Activated CD8-positive, alpha-beta T cell treated with anti-CD3 and anti-CD28 coated beads, Interleukin-2, amount 10 ng/mL, durations not matched to agents 7 days and 5 days (primary cell): ENCODE results near the gene MMP24. TPM values are rescaled to one million over a fixed set of nuclear protein-coding genes. Genes with fewer than 3 reads are reported as not detected.

Experiments used
- ATAC-seq: fragments of 150-1000 bp; cut with Tn5 transposase; one replicate; pipeline ENCODE4 v1.10.0; 2021; ENCODE audit warnings: moderate library complexity
- CTCF ChIA-PET: fragments of 350-600 bp; sonication (Branson Sonifier 250); formaldehyde crosslinking; loops from one replicate; lab custom pipeline; 2021; ENCODE audit warnings: antibody characterized with exemption; lab: Charles Lee
- POLR2A ChIA-PET: fragments of 350-600 bp; sonication (Branson Sonifier 250); formaldehyde crosslinking; loops from one replicate; lab custom pipeline; 2021; ENCODE audit warnings: antibody characterized with exemption; lab: Charles Lee
- DNase-seq: peaks from one replicate; pipeline ENCODE4 v3.0.0-alpha.2; 2020
- H3K27ac Mint-ChIP-seq: one replicate; pipeline ENCODE4 v1.8.0; 2021; ENCODE audit warnings: mild to moderate bottlenecking, mixed read lengths
- H3K27me3 Mint-ChIP-seq: one replicate; pipeline ENCODE4 v1.8.0; 2021; ENCODE audit warnings: low read depth, mixed read lengths
- H3K36me3 Mint-ChIP-seq: one replicate; pipeline ENCODE4 v1.8.0; 2021; ENCODE audit warnings: low read depth, mixed read lengths
- H3K4me1 Mint-ChIP-seq: one replicate; pipeline ENCODE4 v1.8.0; 2021; ENCODE audit warnings: low read depth, mixed read lengths
- H3K4me3 Mint-ChIP-seq: one replicate; pipeline ENCODE4 v1.8.0; 2021; ENCODE audit warnings: mild to moderate bottlenecking, mixed read lengths
- H3K9me3 Mint-ChIP-seq: one replicate; pipeline ENCODE4 v1.8.0; 2022; ENCODE audit warnings: mixed read lengths; ENCODE audit not compliant: insufficient read depth
- total RNA-seq, 2 experiments: library from RNA; stranded (reverse); gene quantifications; one replicate each; pipeline ENCODE4 v1.2.3, GENCODE V29; 2021

The MMP24 gene
- total RNA-seq, 2 experiments from 2014 or later: not detected

- H3K36me3 Mint-ChIP-seq: peaks cover 31% of the 10 kb centered on the region
- CTCF ChIA-PET: interaction anchor here (0.7 to 2.1 kb wide), 10 partner anchors 14 to 459 kb away, joined by 3 to 11 read pairs (median 3); no protein-coding TSS in a partner anchor
- no peak for ATAC-seq
- H3K4me3 Mint-ChIP-seq: peak overlapping the region; percentile 85
- H3K27me3 Mint-ChIP-seq: no peaks in the 10 kb centered on the region
- H3K4me1 Mint-ChIP-seq: peaks cover 35% of the 10 kb centered on the region
- no peaks in the 10 kb centered on the region for H3K9me3 Mint-ChIP-seq
- POLR2A ChIA-PET: interaction anchor here (0.6 to 1.7 kb wide), 12 partner anchors 9 to 1034 kb away, joined by 3 to 8 read pairs (median 4); partner anchors contain the start of genes CEP250, SCAND1 and UQCC1
- peak overlapping the region; percentile 89 for H3K27ac Mint-ChIP-seq
- DNase-seq: no peak
Observed at GRCh38 chr20:35283441-35284266, 57.2 kb downstream of the MMP24 start.

GRCh38 chr20:35284267-35284991, 57.9 kb downstream of the MMP24 start, which contains the start of gene EIF6:
Gene EIF6, minus strand, starts transcription at chr20:35284772. Its CDS starts 285 bp downstream, at chr20:35284487.
- no peaks in the 10 kb centered on the region for H3K27me3 Mint-ChIP-seq
- DNase-seq: peak; percentile 84
- H3K4me1 Mint-ChIP-seq: peaks cover 34% of the 10 kb centered on the region
- ChIA-PET CTCF (interaction anchor here (0.7 to 2.1 kb wide), 9 partner anchors 15 to 458 kb away, joined by 3 to 11 read pairs (median 3); no protein-coding TSS in a partner anchor), POLR2A (interaction anchor here (0.6 to 1.7 kb wide), 13 partner anchors 8 to 1035 kb away, joined by 3 to 8 read pairs (median 4); partner anchors contain the start of genes CEP250, SCAND1 and UQCC1)
- peaks cover 23% of the 10 kb centered on the region for H3K36me3 Mint-ChIP-seq
- peak within 1 kb of the TSS; percentile 89 for H3K27ac Mint-ChIP-seq
- H3K9me3 Mint-ChIP-seq: no peaks in the 10 kb centered on the region
- H3K4me3 Mint-ChIP-seq: peak within 1 kb of the TSS; percentile 85
- ATAC-seq: peak; percentile 87

GRCh38 chr20:35284992-35285805, 58.7 kb downstream of the MMP24 start:
- H3K9me3 Mint-ChIP-seq: no peaks in the 10 kb centered on the region
- ChIA-PET CTCF (interaction anchor here (1.1 to 2.1 kb wide), 5 partner anchors 18 to 152 kb away, joined by 3 to 11 read pairs (median 4); no protein-coding TSS in a partner anchor), POLR2A (interaction anchor here (1.1 to 2.5 kb wide), 5 partner anchors 7 to 170 kb away, joined by 5 to 8 read pairs (median 7); partner anchors contain the start of genes CEP250 and MMP24OS)
- H3K36me3 Mint-ChIP-seq: peaks cover 15% of the 10 kb centered on the region
- peak overlapping the region; percentile 85 for H3K4me3 Mint-ChIP-seq
- no peak for DNase-seq
- peaks cover 31% of the 10 kb centered on the region for H3K4me1 Mint-ChIP-seq
- H3K27me3 Mint-ChIP-seq: no peaks in the 10 kb centered on the region
- H3K27ac Mint-ChIP-seq: peak overlapping the region; percentile 89
- ATAC-seq: peak; percentile 1

- peaks cover 30% of the 10 kb centered on the region for H3K4me1 Mint-ChIP-seq
- POLR2A ChIA-PET: interaction anchor here (2.5 kb wide), 1 partner anchor 7 kb away, joined by 7 read pairs; the partner anchor contains the start of gene MMP24OS
- ATAC-seq: no peak
- peak overlapping the region; percentile 85 for H3K4me3 Mint-ChIP-seq
- peaks cover 12% of the 10 kb centered on the region for H3K36me3 Mint-ChIP-seq
- H3K27me3 Mint-ChIP-seq: no peaks in the 10 kb centered on the region
- H3K9me3 Mint-ChIP-seq: no peaks in the 10 kb centered on the region
- CTCF ChIA-PET: interaction anchor here (2.1 kb wide), 1 partner anchor 18 kb away, joined by 6 read pairs; no protein-coding TSS in a partner anchor
- peak overlapping the region; percentile 89 for H3K27ac Mint-ChIP-seq
- no peak for DNase-seq
Observed at GRCh38 chr20:35285806-35286076, 59.3 kb downstream of the MMP24 start.

- no peaks in the 10 kb centered on the region for H3K27me3 Mint-ChIP-seq
- no peaks in the 10 kb centered on the region for H3K9me3 Mint-ChIP-seq
Observed at GRCh38 chr20:35286077-35286898, 59.8 kb downstream of the MMP24 start.

GRCh38 chr20:35286899-35287508, 60.5 kb downstream of the MMP24 start:
- ATAC-seq (no peak), DNase-seq (no peak)
- no peaks in the 10 kb centered on the region for H3K9me3 Mint-ChIP-seq
- no peaks in the 10 kb centered on the region for H3K27me3 Mint-ChIP-seq
- peaks cover 26% of the 10 kb centered on the region for H3K4me1 Mint-ChIP-seq
- peaks cover 8% of the 10 kb centered on the region for H3K36me3 Mint-ChIP-seq
- no peak overlapping the region for H3K27ac Mint-ChIP-seq
- ChIA-PET CTCF (interaction anchor here (0.5 to 2.1 kb wide), 2 partner anchors 17 to 1318 kb away, joined by 3 to 6 read pairs; no protein-coding TSS in a partner anchor), POLR2A (interaction anchor here (0.6 to 2.5 kb wide), 4 partner anchors 9 to 168 kb away, joined by 3 to 7 read pairs (median 3); partner anchors contain the start of gene MMP24OS)
- no peak overlapping the region for H3K4me3 Mint-ChIP-seq

More at GRCh38 chr20:35286077-35286898, 59.8 kb downstream of the MMP24 start:
- no peak for DNase-seq
- H3K27ac Mint-ChIP-seq: peak overlapping the region; percentile 89
- peaks cover 30% of the 10 kb centered on the region for H3K4me1 Mint-ChIP-seq
- POLR2A ChIA-PET: interaction anchor here (2.5 kb wide), 1 partner anchor 8 kb away, joined by 7 read pairs; the partner anchor contains the start of gene MMP24OS
- CTCF ChIA-PET: interaction anchor here (2.1 kb wide), 1 partner anchor 18 kb away, joined by 6 read pairs; no protein-coding TSS in a partner anchor
- peak overlapping the region; percentile 85 for H3K4me3 Mint-ChIP-seq
- ATAC-seq: no peak
- H3K36me3 Mint-ChIP-seq: peaks cover 12% of the 10 kb centered on the region

GRCh38 chr20:35287509-35288324, 61.2 kb downstream of the MMP24 start:
- ChIA-PET POLR2A (interaction anchor here (0.6 to 2.5 kb wide), 4 partner anchors 9 to 167 kb away, joined by 3 to 7 read pairs (median 3); partner anchors contain the start of gene MMP24OS), CTCF (interaction anchor here (0.5 to 2.1 kb wide), 2 partner anchors 16 to 1317 kb away, joined by 3 to 6 read pairs; no protein-coding TSS in a partner anchor)
- no peak overlapping the region for H3K27ac Mint-ChIP-seq

GRCh38 chr20:35288325-35289060, 62.0 kb downstream of the MMP24 start:
- H3K9me3 Mint-ChIP-seq: no peaks in the 10 kb centered on the region
- ChIA-PET POLR2A (interaction anchor here (1.1 to 1.6 kb wide), 2 partner anchors 11 to 166 kb away, joined by 3 to 6 read pairs; partner anchors contain the start of gene MMP24OS), CTCF (no interaction called here)
- DNase-seq (no peak), ATAC-seq (no peak)
- H3K36me3 Mint-ChIP-seq: peaks cover under 1% of the 10 kb centered on the region
- H3K4me3 Mint-ChIP-seq: no peak overlapping the region
- no peaks in the 10 kb centered on the region for H3K27me3 Mint-ChIP-seq
- H3K4me1 Mint-ChIP-seq: peaks cover 17% of the 10 kb centered on the region
- H3K27ac Mint-ChIP-seq: no peak overlapping the region

More at GRCh38 chr20:35287509-35288324, 61.2 kb downstream of the MMP24 start:
- H3K27me3 Mint-ChIP-seq: no peaks in the 10 kb centered on the region
- H3K36me3 Mint-ChIP-seq: peaks cover 4% of the 10 kb centered on the region
- no peaks in the 10 kb centered on the region for H3K9me3 Mint-ChIP-seq
- DNase-seq (no peak), ATAC-seq (no peak)
- H3K4me3 Mint-ChIP-seq: no peak overlapping the region
- H3K4me1 Mint-ChIP-seq: peaks cover 21% of the 10 kb centered on the region
